H7 (cell line): ENCODE measurements around the gene INPP4B. TPM values are rescaled to one million over a fixed set of nuclear protein-coding genes. Genes with fewer than 3 reads are reported as not detected.
A peak's percentile ranks its signal among the peaks of the same experiment; 100 is the strongest.
"Not testable (repeated sequence)": the region's sequence is repeated elsewhere in the genome, so short reads cannot be mapped to it uniquely, and the experiment has no call there.

ENCODE experiments used
- DNase-seq: peaks from one replicate; pipeline ENCODE4 v3.0.0; 2012
- H3K27me3 ChIP-seq: 2 replicates; pipeline ENCODE4 v1.6.0; 2011; ENCODE audit warnings: mild to moderate bottlenecking, low read length; ENCODE audit not compliant: control insufficient read depth, insufficient read depth
- H3K36me3 ChIP-seq: replicated peaks from 2 replicates; pipeline ENCODE4 v1.5.1; 2011; ENCODE audit warnings: low read length; ENCODE audit not compliant: control insufficient read depth, insufficient read depth
- H3K4me3 ChIP-seq: 2 replicates; pipeline ENCODE4 v1.5.1; 2011; ENCODE audit warnings: low read depth, mild to moderate bottlenecking, control low read depth, low read length, moderate library complexity; ENCODE audit not compliant: insufficient read depth
- total RNA-seq: library from RNA; depleted of rRNA; stranded (reverse); fragments of >200 nt; shearing (Covaris generic); gene quantifications from 2 replicates; pipeline ENCODE4 v1.2.3, GENCODE V29; 2014

Gene INPP4B
- total RNA-seq, 1 experiment from 2014 or later, result 2.2 TPM

DNA sequence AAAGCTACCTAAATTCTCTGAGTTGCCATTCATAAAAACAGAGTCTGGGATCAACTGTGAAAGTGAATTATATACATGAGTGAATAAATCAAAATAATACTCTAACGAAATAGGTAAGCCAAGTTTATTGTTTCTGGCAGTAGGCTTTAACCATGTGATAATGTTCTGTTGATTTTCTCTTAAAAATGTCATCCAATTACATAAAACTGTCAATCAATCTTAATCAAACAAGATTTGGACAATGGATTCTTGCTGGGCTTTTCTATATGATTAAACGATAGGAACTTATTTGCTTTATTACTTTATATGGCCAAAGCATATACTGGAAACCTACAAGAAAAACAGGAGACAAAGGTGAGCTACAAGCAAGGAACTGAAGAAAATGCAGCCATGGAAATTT, 148.8 kb downstream of the INPP4B start:
- Histone ChIP-seq H3K36me3 (no peaks in the 10 kb centered on the region), H3K27me3 (no peaks in the 10 kb centered on the region), H3K4me3 (no peak overlapping the region)
- DNase-seq, result no peak

DNA sequence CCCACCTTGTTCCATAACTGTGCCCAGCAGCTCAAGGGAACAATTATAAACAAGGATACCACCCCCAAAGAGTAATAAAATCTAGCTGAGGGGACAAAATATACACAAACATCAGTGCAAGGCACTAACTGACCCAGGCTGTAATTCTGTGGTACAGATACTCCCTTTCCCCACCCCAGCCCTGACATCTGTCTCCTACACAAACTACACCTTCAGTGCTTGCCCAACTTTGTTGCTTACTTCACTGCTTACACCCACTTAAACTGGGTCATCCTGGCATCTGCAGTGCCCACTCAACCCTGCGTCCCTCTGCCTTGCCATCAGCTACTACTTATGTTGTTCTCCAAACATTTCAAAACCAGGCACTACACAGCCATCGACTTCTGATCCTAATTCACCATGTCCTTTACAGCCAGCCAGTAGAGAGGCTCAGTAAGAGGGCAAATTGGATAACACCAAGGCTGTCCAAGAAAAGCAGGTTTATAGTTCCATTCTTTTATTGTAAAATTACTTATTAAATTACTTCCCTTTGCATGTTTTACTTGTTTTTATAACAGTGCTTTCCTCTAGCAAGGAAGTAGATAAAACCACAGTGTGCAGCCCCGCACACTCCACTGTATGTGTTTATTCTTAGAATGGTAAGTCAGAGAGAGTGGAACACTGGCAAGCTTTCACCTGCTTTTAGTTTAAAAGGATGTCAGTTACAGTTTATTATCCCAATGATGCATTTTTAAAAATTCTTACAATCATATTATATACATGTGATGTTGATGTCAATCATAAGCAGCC, 149.6 kb downstream of the INPP4B start:
- Histone ChIP-seq H3K4me3 (no peak overlapping the region), H3K27me3 (no peaks in the 10 kb centered on the region), H3K36me3 (no peaks in the 10 kb centered on the region)
- DNase-seq, result no peak

DNA sequence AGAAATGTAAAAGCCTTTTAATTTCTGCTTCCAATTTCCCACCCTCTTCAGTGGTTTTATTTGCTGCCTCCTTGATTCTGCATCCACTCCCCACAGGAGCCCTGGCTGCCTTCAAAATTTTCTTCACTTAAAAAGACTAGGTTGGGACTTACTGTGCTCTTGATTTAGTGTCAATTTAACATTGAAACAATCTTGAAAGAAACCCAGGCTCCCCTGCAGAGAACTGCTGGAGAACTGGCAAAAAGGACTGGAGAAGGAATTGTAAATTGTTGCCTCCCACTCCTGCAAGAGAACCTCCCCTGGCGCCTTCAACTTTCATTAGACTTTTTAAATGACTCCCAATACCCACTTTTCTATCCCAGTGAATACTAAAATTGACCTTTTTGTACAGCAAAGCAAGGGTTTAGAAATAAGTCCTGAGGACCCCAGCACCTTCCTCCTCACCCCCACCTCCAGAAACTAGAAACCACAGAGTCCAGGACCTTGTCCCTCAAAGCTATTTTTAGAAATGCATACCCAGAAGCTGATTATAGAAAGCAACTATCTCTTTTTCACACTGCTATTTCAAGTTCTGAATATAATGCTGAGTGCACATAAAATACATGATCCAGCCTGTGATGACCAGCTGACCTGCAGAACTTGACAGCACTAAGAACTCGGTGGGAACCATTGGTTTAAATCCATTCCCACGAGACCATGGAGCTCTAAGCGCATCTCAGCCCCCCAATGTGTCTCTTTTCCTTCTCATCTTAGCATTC, 155.5 kb downstream of the INPP4B start:
- Histone ChIP-seq H3K4me3 (no peak overlapping the region), H3K27me3 (no peaks in the 10 kb centered on the region), H3K36me3 (no peaks in the 10 kb centered on the region)
- no peak for DNase-seq

DNA sequence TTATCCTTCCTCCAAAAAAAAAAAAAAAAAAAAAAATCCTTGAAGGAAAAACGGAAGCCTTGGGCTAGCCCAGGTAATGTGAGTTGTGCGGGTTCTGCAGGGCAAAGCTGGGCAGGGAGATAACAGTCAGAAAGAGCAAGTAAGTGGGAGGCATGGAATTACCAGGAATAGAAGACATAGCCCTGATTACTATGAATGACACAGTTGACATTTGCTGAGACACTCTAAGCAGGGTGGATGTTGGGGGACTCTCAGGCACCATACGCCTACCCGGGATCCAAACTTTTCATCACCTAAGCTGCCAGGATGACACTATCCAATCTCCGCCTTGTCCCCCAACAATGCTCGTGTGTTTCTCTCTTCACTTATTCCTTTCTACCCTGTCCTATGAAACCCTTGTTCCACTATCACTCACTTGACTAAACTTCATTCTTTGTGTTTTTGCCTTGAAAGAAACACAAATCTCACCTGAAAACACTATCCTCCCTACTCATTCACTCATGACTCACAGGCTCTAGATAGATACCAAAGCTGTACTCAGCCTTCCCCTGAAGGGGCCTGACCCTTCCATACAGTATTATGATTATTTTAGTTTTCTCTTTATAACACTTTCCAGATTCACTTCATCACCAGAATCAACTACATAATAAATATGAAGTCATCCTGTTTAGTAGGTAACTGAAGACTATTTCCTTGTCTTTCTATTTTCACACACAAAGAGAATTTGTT, 158.4 kb downstream of the INPP4B start:
- Histone ChIP-seq H3K36me3 (no peaks in the 10 kb centered on the region), H3K27me3 (no peaks in the 10 kb centered on the region), H3K4me3 (no peak overlapping the region)
- no peak for DNase-seq

DNA sequence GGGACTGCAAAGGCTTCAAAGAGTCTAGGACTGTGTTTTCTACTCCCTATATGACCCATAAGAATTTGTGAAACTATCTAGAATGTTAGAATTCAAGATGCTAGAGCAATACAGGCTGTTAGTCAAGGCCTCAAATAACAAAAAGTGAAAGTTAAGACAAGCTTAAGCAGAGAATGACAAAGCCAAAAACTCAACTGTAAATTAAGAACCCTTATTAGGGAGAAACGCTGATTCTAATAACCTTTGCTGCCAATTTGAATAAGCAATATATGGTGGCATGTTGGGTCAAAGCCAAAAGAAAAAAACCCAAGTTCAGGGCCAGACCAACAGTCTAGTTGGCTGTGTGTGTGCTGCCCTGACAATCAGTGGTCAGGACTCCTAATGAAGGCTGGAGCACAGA, 160.0 kb downstream of the INPP4B start:
- no peaks in the 10 kb centered on the region for H3K27me3 ChIP-seq
- DNase-seq, result no peak
- H3K4me3 ChIP-seq, result no peak overlapping the region
- H3K36me3 ChIP-seq, result no peaks in the 10 kb centered on the region

DNA sequence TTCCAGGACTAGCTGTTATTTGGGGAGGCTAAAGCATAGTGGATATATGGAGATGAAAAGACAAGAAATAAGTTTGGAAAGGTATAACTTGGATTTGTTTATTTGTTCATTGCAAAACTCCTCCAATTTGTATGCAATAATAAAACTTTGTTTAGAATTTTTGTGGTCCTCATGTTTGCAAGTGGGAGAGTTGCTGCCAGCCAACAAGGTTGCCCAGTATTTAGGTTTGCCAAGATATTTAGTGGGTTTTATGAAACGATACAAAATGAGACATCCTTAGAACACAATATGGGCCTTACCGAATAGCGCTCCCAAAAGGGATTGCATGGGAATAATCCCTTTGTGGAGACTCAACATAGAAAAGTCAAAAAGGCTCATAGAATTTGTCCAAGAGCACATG, 162.1 kb downstream of the INPP4B start:
- Histone ChIP-seq H3K27me3 (no peaks in the 10 kb centered on the region), H3K36me3 (no peaks in the 10 kb centered on the region), H3K4me3 (no peak overlapping the region)
- no peak for DNase-seq

DNA sequence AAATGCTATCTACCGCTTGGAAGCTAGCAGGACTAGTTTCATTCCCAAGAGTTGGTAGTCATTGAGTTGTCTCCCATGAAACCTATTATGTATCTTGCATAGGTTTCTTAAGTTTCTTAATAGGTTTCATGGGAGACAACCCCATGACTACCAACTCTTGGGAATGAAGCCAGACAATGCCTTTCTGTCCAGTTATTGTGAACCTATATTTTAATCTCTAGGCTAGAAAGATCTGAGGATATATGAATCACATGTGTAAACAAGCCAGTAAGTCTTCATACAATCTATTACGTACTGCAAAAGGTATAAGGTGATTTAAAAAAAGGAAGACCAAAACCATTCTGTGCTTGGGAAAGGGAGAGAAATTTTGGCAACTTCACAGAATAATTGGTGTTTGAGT, 162.6 kb downstream of the INPP4B start:
- Histone ChIP-seq H3K4me3 (no peak overlapping the region), H3K36me3 (no peaks in the 10 kb centered on the region), H3K27me3 (no peaks in the 10 kb centered on the region)
- no peak for DNase-seq

DNA sequence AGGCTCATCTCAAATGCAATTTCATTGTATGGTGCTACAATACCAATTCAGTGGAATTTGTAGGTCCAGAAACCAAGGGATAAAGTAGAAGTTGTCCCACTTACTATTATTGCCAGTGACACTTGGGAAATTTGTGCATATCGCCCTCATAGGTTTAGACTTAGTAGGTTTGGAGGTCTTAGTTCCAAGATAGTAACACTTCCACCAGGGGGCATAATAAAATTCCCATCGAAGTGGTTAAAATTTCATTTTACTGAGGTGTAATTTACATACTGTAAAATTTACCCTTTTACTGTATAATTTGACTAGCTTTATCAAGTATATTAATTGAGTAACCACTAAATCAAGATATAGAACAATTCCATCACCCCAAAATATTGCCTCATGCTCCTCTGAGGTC, 174.6 kb downstream of the INPP4B start:
- DNase-seq, result peak; percentile 2
- no peaks in the 10 kb centered on the region for H3K36me3 ChIP-seq
- no peak overlapping the region for H3K4me3 ChIP-seq
- no peaks in the 10 kb centered on the region for H3K27me3 ChIP-seq

DNA sequence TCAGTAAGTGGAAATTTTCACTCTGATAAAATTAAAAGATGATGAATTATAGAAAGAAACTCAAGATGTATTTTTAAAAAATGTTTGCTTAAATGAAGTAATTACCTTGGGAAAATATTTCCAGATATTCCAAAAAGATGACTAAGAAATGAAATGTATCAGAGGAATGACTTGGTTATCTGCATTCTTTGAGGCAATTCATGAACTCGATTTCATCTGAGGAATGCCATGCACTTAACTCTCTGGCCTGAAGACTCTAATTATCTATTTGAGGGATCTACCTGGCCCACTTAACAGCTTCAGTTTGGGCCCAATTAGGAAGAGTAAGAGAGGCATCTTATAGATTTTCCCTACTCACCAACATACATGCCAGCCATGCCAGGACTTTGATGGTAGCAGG, 182.3 kb downstream of the INPP4B start:
- no peaks in the 10 kb centered on the region for H3K36me3 ChIP-seq
- H3K27me3 ChIP-seq, result no peaks in the 10 kb centered on the region
- no peak for DNase-seq
- H3K4me3 ChIP-seq, result no peak overlapping the region

DNA sequence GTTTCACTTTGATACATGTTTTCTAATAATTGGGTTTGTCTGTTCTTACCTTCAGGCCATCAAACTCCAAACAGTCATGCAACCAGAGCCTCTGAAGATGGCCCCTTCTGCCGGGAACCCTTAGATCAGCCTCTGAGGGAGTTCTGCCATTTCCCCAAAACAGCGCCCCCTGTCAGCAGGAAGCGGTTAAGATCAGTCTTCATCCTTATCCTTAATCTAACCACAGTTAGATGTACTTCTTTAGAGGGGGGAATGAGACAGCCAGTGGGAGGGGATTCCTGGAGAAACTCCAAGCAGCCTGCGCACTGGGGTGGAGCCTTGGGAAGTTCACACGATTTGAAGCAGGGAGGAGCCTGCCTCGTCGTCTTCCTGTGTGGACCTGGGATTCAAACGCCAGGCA, 185.4 kb downstream of the INPP4B start:
- no peak for DNase-seq
- H3K27me3 ChIP-seq, result no peaks in the 10 kb centered on the region
- H3K36me3 ChIP-seq, result no peaks in the 10 kb centered on the region
- H3K4me3 ChIP-seq, result no peak overlapping the region

DNA sequence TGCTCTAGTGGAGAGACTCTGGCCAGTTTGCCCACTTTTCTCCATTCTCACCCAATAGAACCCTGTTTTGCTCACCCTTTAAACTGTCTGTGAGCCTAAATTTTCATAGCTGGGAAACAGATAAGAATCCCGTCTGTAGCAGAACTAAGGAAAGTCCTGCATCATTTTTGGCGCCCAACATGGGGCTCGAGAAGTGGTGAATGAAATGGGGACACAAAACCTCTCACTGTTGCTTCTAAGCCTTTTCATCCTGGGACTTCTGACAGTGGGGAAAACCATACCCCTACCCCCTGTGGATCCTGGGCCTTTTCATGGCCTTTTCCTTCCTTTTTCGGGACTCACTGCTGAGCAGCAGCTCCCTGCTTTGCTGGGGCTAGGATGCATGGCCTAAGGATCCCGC, 189.9 kb downstream of the INPP4B start:
- no peak for DNase-seq
- H3K4me3 ChIP-seq, result no peak overlapping the region

DNA sequence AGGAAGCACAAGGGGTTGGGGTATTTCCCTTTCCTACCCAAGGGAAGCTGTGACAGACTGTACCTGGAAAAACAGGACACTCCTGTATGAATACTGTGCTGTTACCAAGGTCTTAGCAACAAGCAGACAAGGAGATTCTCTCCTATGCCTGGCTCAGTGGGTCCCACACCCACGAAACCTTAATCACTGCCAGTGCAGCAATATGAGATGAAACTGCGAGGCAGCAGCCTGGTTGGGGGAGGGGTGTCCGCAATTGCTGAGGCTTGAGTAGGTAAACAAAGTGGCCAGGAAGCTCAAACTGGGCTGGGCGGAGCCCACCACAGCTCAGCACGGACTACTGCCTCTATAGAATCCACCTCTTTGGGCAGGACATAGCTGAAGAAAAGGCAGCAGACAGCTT, 197.7 kb downstream of the INPP4B start:
- no peak for DNase-seq
- H3K4me3 ChIP-seq, result no peak overlapping the region
- H3K36me3 ChIP-seq, result no peaks in the 10 kb centered on the region
- no peaks in the 10 kb centered on the region for H3K27me3 ChIP-seq

More for the DNA sequence above, 189.9 kb downstream of the INPP4B start:
- no peaks in the 10 kb centered on the region for H3K27me3 ChIP-seq
- H3K36me3 ChIP-seq, result no peaks in the 10 kb centered on the region

DNA sequence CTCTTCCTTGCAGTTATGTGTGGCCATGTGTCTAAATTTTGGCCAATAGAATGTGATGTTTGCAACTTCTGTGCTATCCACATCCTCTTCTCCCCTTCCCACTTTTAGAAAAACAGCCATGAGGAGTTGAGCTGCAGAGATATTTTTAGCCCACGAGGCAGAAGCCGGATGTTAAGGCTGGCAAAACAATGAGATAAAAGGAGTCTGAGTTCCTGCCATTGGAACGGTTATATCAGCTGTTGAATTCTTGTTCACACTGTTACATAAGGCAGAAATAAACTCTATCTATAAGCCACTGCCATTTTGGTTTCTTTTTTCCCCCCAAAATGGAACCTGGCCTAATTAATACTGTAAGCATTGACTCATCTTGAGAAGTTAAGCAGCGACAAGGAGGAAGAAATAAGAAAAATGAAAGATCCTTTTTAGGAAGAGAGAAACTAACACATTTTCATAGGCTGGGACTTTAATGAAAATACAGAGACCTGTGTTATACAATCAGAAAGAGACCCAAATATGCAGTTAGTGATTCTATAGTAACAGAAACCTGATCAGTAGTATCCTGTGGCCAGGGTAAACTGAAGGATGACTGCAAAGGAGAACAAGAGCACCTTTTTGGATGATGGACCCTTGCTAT, 200.5 kb downstream of the INPP4B start:
- no peak overlapping the region for H3K4me3 ChIP-seq
- H3K27me3 ChIP-seq, result no peaks in the 10 kb centered on the region
- no peak for DNase-seq
- H3K36me3 ChIP-seq, result no peaks in the 10 kb centered on the region

DNA sequence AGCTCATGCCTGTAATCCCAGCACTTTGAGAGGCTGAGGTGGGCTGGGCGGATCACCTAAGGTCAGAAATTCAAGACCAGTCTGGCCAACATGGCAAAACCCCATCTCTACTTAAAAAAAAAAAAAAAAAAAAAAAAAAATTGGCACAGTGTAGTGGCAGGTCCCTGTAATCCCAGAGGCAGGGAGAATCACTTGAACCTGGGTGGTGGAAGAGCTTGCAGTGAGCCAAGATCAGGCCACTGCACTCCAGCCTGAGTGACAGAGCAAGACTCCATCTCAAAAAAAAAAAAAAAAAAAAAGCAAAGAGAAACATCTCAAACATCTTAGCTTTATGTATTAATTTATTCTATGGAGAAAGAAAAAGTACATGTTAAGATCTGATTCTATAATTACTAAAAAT, 201.5 kb downstream of the INPP4B start:
- not testable (repeated sequence) for H3K4me3 ChIP-seq

More for the DNA sequence above, 201.5 kb downstream of the INPP4B start:
- H3K27me3 ChIP-seq, DNase-seq, H3K36me3 ChIP-seq: not testable (repeated sequence)
